GM19438 (cell line): ENCODE results near the gene ESR1.
"Not testable (repeated sequence)": the region's sequence is repeated elsewhere in the genome, so short reads cannot be mapped to it uniquely, and the experiment has no call there.

Experiments
- ATAC-seq: cut with Tn5 transposase; IDR thresholded peaks from one replicate; pipeline ENCODE4 v1.9.1; 2021; ENCODE audit warnings: low read depth; ENCODE audit not compliant: unreplicated experiment

ESR1 gene

DNA sequence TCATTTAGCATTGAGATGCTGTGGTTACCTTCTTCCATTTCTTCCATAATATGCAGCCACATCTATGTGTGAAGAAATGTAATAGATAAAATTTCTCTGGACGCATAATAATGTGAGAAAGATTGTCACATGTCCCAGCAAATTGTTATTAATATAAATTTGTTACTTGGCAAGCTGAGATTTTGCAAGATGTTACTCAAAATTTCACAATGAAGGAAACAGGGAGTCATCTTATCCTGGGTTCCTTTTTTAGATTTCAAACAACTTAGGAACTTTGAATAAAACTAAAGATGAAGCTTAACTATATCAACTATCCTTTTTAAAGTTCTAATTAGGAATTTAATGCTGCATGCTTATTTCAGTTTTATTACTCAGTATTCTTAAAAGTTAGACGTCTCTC is 3.6 kb downstream of the ESR1 start:
- no peak for ATAC-seq

DNA sequence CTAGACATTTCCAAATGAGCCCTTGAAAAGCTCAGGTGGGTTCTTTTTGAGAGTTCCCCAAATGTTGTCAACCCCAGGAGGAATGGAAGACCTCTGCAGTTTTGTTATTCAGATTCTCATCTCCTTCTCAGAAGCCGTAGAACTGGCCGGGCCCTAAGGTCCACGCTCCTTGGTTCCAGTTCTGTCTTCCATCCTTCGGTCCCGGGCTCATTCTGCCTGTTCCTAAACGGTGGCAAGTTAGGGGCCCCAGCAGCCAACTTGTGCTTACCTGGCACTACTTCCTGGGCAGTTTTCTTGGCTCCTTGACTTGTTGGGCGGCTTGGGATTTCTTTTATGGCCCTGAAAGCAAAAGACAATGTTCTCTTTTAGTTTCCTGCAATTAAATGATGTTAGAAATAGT is 6.4 kb downstream of the ESR1 start:
- ATAC-seq: no peak

DNA sequence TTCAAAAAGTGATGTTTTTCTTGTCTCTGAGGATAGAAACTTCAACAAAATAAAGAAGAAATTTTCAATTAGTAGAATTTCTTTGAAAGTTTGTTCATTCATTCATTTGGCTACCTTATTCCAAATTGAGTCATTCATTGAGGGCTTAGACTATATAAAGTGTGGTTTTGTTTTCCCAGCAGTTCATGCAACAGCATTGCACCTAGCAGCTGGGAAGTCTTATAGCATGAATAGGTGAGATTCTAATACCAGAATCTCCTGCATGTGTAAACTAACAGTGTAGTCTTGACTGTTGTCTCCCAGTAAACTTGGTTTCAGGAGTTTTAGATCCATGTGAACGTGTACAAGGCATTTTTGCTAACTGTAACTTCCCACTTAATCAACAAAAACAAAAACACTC is 7.1 kb downstream of the ESR1 start:
- no peak for ATAC-seq

DNA sequence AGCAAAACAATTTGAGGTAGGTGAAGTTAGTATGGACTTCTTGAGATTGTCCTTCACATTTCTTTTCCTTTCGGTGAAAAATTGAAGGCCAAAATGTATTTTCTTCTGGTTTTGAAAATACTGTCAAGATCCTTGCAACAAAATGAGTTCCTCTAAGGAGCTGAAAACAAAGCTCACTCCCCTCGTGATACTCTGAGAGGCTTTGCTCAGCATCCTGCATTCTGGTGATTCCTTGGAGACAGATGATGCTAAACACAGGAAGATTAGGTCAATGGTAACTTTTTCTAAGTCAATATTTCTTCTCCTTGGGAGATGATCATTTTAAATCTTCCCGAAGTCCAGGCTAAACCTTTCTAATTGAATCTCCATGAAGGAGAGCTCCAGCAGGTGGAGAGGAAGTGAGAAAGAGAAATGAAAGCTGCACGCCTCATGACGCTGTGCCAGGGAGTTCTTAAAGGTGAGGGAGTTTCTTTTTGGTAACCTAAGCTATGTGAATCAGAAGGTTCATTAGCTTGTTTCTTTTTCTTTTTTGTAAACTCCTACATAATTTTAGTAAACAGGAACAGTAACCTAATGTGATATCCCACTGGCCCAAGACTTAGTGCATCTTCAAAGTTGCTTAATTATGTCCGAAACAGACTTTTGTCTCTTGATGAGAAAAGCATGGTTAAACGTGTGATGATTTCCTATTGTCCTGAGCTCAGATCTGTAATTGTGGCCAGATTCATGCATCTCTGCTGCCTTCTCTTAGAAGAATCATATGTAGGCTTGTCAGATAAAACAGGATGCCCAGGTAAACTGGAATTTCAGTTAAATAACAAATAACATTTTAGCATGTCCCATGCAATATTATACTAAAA is 15.0 kb downstream of the ESR1 start:
- ATAC-seq: peak; percentile 98

DNA sequence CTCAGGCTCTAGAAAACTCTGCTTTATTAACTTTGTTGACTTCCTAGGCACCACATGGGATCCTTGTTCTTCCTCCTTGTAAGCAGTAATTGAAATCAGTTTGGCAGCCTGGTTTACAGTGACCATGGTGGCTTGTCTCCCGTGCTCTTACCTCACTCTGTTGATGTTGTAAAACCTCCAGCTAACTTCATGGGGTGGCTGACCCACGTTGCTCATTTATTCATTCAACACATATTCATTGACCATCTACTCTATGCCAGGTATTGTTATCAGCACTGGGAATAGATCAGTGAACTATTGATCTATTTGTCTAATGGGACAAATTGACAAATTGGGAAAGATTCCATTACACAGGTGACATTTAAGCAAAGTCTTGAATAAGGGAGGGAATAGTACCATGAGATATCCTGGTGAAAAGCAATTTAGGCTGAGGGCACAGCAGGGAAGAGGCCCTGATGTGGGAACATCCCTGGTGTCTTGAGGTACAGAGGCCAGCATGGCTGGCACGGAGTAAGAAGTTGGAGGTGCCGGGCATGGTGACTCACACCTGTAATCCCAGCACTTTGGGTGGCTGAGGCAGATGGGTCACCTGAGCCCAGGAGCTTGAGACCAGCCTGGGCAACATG is 19.1 kb downstream of the ESR1 start:
- ATAC-seq: no peak

DNA sequence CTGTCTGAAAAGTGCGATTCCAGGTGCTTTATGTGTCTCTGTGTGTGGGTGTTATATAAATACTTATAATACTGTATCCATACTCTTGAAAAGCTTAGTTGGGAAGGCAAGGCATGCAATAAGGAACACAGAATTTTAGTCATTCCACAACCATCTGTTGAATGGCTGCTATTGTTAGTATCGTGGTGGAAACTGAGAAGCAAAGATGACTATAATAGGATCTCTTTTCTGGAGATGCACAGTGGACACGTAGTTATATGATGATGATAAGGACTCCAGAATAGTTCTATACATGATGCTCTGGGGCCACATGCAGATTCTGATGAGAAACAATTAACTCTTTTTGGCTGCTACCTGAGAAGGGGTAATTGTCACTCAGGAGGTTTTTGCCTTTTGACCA is 25.2 kb downstream of the ESR1 start:
- ATAC-seq: no peak

DNA sequence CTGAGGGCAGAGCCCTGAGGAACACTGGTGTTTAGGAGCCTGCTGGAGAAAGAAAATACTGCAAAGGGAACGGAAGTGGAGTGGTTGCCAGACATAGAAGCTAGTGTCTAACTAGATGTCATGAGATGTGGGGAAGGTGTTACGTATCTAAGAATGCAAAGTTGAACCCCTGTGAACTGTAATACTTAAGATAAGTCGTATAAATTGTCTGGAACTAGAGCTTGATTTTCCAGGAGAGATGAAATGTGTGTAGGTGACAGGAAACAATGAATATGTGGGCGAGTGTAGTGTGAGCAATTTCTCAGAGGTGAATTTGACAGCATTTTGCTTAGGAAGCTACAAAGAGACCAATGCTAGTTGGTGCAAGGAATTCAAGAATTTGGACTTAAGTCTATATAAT is 27.9 kb downstream of the ESR1 start:
- no peak for ATAC-seq

DNA sequence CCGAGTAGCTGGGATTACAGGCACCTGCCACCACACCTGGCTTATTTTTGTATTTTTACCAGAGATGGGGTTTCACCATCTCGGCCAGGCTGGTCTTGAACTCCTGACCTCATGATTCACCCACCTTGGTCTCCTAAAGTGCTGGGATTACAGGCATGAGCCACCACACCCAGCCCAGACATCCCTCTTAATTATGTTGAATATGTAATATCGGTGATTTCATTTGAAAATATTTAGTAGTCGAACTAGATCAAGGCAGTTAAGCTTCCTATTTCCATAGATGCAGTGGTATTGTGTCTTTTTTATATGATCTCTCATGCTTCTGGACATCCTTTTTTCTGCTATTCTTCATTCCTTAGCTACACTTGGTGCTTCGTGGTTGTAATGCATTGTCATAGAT is 29.7 kb downstream of the ESR1 start:
- ATAC-seq: no peak

DNA sequence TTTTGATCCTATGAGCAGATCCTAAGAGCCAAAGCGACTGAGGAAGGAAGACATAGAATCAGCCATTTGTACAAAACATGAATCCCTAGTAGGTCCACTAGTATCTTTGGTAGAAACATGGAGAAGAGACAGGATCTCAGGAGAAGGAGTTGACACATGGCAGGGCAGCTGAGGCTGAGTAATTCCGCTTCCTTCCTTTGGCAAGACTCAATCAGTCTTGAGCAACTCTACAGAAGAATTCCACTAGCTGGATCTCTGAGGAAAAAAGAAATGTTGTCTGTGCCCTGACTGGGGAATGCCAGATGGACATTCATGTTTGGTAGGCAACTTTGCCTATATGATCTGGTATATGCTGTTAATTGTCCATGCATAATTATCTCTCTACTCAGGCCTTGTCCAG is 35.3 kb downstream of the ESR1 start:
- ATAC-seq: no peak

DNA sequence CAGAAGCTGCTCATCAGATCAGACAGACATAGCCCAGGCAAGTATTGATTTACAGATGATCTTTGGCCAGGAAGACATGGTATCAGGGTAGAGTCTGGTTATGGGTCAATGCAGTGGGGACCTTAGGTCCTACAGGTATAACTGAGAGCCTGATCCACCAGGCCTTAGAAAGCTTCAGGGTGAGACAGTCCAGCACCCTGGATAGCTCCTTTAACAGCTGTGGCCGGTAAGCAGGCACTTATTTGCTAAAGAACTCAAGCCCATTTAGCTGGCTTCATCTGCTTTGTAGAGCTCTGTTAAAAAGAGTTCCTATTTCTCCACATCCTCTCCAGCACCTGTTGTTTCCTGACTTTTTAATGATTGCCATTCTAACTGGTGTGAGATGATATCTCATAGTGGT is 39.6 kb downstream of the ESR1 start:
- ATAC-seq: no peak

DNA sequence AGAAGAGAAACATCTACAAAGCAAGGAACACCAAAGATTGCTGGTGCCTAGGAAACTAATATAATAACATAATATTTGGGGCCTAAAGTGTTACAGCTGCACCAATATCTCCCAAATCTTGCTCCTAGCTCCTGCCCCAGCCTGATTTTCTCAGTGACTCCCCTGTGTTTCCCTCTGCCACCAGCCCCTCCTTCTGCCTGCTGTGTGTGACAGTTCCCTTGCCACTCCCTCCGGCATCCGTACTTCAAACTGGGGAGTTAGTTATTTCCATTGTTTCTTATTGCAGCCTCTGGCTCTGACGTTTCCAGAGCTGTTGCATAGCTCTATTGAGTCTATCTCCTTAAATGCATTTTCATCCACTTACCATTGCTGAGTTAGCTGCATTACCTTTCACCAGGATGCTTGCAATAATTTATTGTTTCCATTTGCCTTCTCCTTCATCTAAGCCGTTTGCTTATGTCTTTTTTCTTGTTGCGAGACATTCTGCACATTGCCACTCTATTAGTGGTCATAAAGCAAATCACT is 43.1 kb downstream of the ESR1 start:
- ATAC-seq: no peak

DNA sequence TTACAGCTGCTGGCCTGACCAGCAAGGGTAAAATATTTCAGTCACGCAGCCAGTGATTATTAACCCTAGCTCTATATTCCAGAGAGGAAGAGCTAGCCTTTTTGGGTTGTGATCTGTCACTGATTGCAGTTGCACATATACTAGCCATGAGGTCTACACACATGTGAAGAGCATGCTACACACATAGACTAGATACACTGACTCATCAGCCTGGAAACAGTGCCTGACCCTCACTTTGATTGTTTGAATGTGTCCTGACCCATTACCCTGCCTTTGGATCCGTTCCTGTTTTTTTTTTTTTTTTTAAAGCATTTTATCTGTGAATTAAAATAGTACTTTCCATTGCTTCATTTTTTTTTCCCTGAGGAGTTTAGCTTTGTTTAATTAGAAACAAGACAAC is 50.8 kb downstream of the ESR1 start:
- no peak for ATAC-seq

DNA sequence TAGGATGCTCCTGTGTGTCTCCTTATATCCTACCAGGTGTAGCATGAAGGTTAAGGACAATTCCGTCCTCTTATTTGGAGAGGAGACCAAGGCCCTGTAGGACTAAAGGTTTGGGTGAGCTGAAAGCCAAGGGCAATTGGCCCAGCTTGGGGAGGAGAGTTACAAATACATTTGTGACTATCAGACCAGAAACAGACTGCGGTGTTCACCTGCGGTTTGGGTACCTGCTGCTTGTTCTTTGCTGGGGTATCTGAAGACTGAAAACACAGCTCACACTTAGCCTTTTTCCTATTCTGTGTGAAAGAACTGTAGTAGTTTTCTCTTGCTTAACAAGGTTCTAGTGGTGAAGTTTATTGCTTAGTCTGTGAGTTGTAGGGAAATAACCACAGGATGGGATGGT is 55.0 kb downstream of the ESR1 start:
- no peak for ATAC-seq

DNA sequence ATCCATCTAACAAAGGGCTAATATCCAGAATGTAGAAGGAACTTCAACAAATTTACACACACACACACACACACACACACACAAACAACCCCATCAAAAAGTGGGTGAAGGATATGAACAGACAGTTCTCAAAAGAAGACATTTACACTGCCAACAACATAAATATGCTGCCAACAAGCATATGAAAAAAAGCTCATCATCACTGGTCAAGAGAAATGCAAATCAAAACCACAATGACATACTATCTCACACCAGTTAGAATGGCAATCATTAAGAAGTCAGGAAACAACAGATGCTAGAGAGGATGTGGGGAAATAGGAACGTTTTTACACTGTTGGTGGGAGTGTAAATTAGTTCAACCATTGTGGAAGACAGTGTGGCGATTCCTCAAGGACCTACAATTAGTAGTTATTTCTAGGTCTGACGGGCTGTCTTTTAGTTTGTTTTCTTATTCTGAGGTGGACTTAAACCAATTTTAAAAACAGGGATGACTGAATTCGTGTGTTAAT is 59.9 kb downstream of the ESR1 start:
- ATAC-seq: not testable (repeated sequence)

DNA sequence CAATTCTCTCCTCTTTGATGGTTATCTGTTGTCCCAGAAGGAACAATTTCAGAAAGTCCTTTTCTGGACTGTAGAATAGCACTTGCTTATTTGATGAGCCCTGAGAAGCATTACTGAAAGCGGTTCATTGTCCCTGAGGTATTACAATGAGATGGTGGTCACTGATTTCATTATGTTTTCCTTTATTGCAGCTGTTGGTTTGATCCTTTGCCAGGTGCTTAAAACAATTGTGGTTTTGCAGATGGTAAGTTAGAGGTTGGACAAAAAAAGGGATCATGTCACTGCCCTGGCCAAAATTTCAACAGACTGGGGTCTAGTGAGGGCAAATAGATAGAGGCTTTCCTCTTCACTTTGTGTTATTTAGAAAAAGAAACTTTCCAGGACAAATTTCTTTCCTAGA is 61.9 kb downstream of the ESR1 start:
- no peak for ATAC-seq

DNA sequence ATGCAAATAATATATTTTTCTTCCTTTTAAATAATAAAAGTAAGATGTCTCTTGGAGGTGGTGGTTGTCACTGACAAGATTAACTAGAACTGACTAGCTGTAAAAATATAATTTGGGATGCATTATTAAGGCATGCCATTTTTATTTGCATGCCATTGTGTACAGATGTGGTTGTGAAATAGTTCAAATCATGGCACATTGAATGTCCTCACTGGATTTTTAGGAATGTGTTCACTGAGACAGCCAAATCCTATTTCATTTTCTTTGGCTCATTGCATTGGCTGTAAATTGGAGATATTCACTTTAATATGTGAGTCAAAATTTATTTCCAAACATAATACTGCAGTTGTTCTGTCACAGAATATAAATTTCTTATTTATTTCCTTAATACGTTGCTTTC is 62.3 kb downstream of the ESR1 start:
- no peak for ATAC-seq

DNA sequence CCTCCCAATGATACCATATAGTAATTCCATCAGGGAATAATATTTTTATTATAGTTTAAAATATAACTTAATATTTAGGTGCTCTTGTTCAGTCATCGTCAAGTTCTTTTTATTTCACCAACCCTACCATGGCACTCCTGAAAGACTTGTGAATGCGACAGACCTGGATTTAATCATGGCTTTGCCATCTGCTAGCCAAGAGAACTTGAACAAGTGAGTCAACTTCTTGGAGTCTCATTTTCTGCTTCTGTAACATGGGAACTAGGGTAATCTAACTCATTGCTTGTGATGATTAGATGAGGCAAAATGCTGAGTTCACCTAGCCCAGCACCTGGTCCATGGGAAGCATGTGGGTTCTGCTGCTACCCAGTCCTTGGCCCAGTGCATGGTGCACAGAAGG is 62.9 kb downstream of the ESR1 start:
- no peak for ATAC-seq

DNA sequence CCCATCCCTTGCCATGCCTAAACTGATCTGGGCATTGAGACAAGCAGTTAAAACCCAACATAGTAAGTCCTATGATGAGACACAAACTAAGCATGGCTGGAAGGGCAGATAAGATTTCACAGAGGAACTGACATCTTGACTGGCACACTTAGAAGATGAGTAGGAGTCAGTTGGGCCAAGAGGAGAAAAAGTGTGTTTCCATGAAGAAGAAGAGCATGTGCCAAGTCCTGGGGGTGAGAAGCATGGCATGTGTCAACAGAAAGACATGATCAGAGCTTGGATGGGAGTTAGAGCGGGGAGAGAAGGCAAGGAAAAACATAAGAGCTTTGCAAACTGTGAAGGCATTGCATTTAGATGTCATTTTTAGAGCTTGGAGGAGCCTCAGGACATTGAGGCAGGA is 68.0 kb downstream of the ESR1 start:
- no peak for ATAC-seq

DNA sequence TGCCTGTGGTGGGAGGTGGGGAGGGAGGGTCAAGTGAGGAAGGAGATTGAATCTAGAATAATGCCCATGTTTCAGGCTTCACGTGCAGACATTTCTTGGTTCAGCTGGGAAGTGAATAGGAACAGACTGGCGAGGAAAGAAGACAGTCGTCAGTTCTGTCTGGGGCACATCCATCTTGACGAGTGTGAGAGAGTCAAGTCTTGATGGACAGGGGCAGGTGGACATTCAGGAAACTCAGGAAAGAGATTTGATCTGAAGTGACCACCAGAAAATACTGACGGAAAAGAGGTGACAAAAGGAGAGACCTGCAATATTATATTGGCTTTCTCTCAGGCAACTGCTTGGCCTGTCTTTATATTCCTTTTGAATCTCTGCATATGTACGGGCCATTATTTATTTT is 68.6 kb downstream of the ESR1 start:
- no peak for ATAC-seq

DNA sequence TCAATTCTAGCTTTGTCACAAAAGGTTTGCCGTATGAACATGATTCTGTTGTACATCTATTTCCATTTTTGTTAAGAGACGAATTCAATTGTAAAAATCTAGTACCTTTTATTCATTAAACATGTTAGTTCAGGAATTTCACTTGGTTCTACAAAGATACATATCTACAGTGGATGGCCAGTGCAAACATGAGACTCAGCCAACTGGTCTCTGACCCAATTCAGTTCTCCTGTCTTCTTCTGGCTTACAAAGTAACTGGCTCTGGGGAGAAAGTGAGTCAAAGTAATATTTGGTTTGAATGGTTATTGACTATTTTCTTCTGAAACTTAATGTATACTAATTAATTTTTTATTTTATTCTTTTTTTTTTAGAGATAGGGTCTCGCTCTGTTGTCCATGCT is 70.0 kb downstream of the ESR1 start:
- no peak for ATAC-seq

DNA sequence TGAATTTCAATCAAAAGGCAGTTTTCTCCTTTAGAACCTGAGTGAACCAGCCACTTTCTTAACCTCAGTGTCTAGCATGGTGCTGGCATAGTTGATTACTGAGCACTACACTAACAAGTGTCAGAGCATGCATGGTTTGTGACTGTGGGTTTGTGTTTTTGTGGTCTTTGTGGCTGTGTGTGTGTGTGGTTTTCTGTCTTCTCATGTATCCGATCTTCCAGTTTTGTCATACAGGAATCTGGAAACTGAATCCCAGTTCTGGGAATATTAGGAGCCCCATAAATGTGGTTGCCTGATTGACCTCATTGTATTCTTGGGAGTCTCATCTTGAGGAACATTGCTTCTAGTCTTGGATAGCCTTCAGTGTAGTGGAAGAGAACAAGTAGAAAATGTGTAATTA is 73.7 kb downstream of the ESR1 start:
- no peak for ATAC-seq

DNA sequence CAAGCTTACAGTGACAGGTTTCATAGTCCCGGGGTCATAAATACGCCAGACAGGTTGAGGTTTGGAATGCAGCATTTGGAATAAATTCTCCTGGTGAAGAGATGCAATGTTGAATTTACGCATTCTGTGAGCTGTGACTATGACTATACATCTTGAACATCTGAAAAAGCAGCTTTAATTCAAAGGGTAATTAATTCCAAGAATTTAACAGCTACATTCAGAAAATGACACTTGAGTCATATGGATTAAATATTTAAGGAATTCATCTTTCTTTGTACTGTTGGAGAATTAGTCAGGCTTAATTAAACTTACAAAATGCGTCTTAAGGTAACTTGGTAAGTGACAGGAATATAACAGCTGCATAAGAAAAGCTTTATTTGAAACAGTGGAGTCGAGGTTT is 74.7 kb downstream of the ESR1 start:
- ATAC-seq: no peak
